SU-DHL-6 (cell line): ENCODE measurements around the gene ROR1.

Experiments
- EZH2phosphoT487 ChIP-seq: fragments of 200-600 bp; sonication (generic), shearing (Covaris generic); conservative IDR thresholded peaks from 2 replicates; pipeline ENCODE4 v1.6.1; 2018; ENCODE audit warnings: mild to moderate bottlenecking, antibody characterized with exemption, low read length, moderate library complexity, mixed read lengths
- TF ChIP-seq, protein P1 (sequence below): fragments of 200-600 bp; sonication (generic); IDR thresholded peaks from one replicate; pipeline ENCODE4 v1.5.1; 2017; ENCODE audit warnings: antibody characterized with exemption, mild to moderate bottlenecking, low read length, moderate library complexity; ENCODE audit not compliant: insufficient read depth, poor library complexity, severe bottlenecking

DNA sequence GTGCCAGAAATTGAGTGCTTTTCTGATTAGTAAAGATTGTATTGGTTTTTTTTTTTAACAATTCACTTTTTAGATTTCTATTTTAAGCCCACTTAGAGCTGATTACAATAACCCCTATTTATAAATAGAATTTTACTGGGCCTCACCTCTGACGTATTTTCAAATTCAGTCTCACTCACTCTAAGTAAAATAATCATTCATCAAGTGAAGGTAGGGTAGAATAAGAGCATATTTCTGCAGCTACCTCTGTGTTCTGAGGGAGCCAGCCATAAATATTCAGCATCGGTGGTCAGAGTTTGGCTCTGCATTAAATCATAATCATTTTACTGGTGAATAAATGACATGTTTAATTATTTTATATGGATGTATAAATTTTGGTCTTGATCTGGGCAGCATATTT is 333.8 kb downstream of the ROR1 start:
- TF ChIP-seq, protein P1, sequence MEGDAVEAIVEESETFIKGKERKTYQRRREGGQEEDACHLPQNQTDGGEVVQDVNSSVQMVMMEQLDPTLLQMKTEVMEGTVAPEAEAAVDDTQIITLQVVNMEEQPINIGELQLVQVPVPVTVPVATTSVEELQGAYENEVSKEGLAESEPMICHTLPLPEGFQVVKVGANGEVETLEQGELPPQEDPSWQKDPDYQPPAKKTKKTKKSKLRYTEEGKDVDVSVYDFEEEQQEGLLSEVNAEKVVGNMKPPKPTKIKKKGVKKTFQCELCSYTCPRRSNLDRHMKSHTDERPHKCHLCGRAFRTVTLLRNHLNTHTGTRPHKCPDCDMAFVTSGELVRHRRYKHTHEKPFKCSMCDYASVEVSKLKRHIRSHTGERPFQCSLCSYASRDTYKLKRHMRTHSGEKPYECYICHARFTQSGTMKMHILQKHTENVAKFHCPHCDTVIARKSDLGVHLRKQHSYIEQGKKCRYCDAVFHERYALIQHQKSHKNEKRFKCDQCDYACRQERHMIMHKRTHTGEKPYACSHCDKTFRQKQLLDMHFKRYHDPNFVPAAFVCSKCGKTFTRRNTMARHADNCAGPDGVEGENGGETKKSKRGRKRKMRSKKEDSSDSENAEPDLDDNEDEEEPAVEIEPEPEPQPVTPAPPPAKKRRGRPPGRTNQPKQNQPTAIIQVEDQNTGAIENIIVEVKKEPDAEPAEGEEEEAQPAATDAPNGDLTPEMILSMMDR: no peak
- TF ChIP-seq EZH2phosphoT487: no peak
